Liver (tissue), 9 donors: ENCODE measurements around the gene SLC11A2. TPM values are rescaled to one million over a fixed set of nuclear protein-coding genes. Genes with fewer than 3 reads are reported as not detected.

Experiments
- DNase-seq: peaks from one replicate; pipeline ENCODE4 v3.0.0-alpha.2; 2017; ENCODE audit warnings: low spot score
- H3K27ac ChIP-seq, 2 donors: one replicate each; pipeline ENCODE4 v1.7.0; 2013; ENCODE audit warnings: inconsistent platforms in 2 of 2, low read length in 2 of 2, control low read depth in 1 of 2, low read depth in 1 of 2, mild to moderate bottlenecking in 1 of 2
- H3K27me3 ChIP-seq, 4 donors: one replicate each; pipeline versions ENCODE4 v1.6.1 to v1.7.0; 2013; ENCODE audit warnings: low read length in 3 of 4, inconsistent platforms in 1 of 4, mild to moderate bottlenecking in 1 of 4, moderate library complexity in 1 of 4; ENCODE audit not compliant: control insufficient read depth in 4 of 4, insufficient read depth in 4 of 4
- H3K36me3 ChIP-seq, 4 donors: one replicate each; pipeline versions ENCODE4 v1.6.1 to v1.7.0; 2013; ENCODE audit warnings: low read length in 3 of 4, mild to moderate bottlenecking in 3 of 4, low read depth in 1 of 4, moderate library complexity in 1 of 4; ENCODE audit not compliant: control insufficient read depth in 4 of 4, insufficient read depth in 3 of 4
- H3K4me1 ChIP-seq, 4 donors: one replicate each; pipeline versions ENCODE4 v1.6.1 to v1.7.0; 2013; ENCODE audit warnings: low read length in 3 of 4, mild to moderate bottlenecking in 3 of 4, moderate library complexity in 1 of 4; ENCODE audit not compliant: control insufficient read depth in 4 of 4, insufficient read depth in 4 of 4
- H3K4me3 ChIP-seq, 3 donors: one replicate each; pipeline versions ENCODE4 v1.6.1 to v1.7.0; 2013; ENCODE audit warnings: low read length in 3 of 3, control low read depth in 1 of 3, low read depth in 1 of 3, mild to moderate bottlenecking in 1 of 3
- H3K9ac ChIP-seq, 2 donors: one replicate each; pipeline ENCODE4 v1.7.0; 2013; ENCODE audit warnings: low read length in 2 of 2, mild to moderate bottlenecking in 2 of 2, moderate library complexity in 2 of 2, control low read depth in 1 of 2, low read depth in 1 of 2
- H3K9me3 ChIP-seq, 4 donors: one replicate each; pipeline versions ENCODE4 v1.6.1 to v1.7.0; 2013; ENCODE audit warnings: low read length in 3 of 4; ENCODE audit not compliant: control insufficient read depth in 4 of 4
- ATF3 ChIP-seq: IDR thresholded peaks from 2 replicates; pipeline ENCODE4 v1.6.1; 2016; ENCODE audit warnings: antibody characterized with exemption
- EGR1 ChIP-seq, 2 donors: IDR thresholded peaks; 2 replicates each; pipeline ENCODE4 v1.6.1; 2016 to 2018; ENCODE audit warnings: antibody characterized with exemption in 2 of 2, low read depth in 2 of 2
- FOXA1 ChIP-seq: IDR thresholded peaks from 2 replicates; pipeline ENCODE4 v1.6.1; 2016; ENCODE audit warnings: antibody characterized with exemption
- FOXA2 ChIP-seq: IDR thresholded peaks from 2 replicates; pipeline ENCODE4 v1.6.1; 2016; ENCODE audit warnings: antibody characterized with exemption
- GABPA ChIP-seq, 2 donors: IDR thresholded peaks in 1 of 2; conservative IDR thresholded peaks in 1 of 2; 2 replicates each; pipeline ENCODE4 v1.6.1; 2016; ENCODE audit warnings: antibody characterized with exemption in 2 of 2, mild to moderate bottlenecking in 1 of 2, moderate library complexity in 1 of 2
- HNF4A ChIP-seq, 2 donors: conservative IDR thresholded peaks; 2 replicates each; pipeline ENCODE4 v1.6.1; 2016; ENCODE audit warnings: antibody characterized with exemption in 2 of 2, mild to moderate bottlenecking in 2 of 2
- HNF4G ChIP-seq: IDR thresholded peaks from 2 replicates; pipeline ENCODE4 v1.6.1; 2016; ENCODE audit warnings: antibody characterized with exemption
- JUND ChIP-seq, 2 donors: IDR thresholded peaks; 2 replicates each; pipeline ENCODE4 v1.6.1; 2016; ENCODE audit warnings: antibody characterized with exemption in 2 of 2
- NR2F2 ChIP-seq: IDR thresholded peaks from 2 replicates; pipeline ENCODE4 v1.6.1; 2016; ENCODE audit warnings: antibody characterized with exemption
- RAD21 ChIP-seq, 2 donors: IDR thresholded peaks; 2 replicates each; pipeline ENCODE4 v1.6.1; 2016; ENCODE audit warnings: antibody characterized with exemption in 2 of 2, mild to moderate bottlenecking in 2 of 2
- RXRA ChIP-seq, 2 donors: IDR thresholded peaks; 2 replicates each; pipeline ENCODE4 v1.6.1; 2017 to 2018; ENCODE audit warnings: antibody characterized with exemption in 2 of 2, mild to moderate bottlenecking in 1 of 2
- SP1 ChIP-seq: IDR thresholded peaks from 2 replicates; pipeline ENCODE4 v1.6.1; 2018; ENCODE audit warnings: antibody characterized with exemption, mild to moderate bottlenecking
- TAF1 ChIP-seq: conservative IDR thresholded peaks from 2 replicates; pipeline ENCODE4 v1.6.1; 2016; ENCODE audit warnings: antibody characterized with exemption, mild to moderate bottlenecking
- YY1 ChIP-seq: IDR thresholded peaks from 2 replicates; pipeline ENCODE4 v1.6.1; 2016; ENCODE audit warnings: antibody characterized with exemption, mild to moderate bottlenecking
- WGBS: extraction: QIAGEN DNeasy Blood & Tissue Kit; methylation state at CpG from one replicate; pipeline ENCODE4 v1.1.7; 2013; 5-methylcytosine and 5-hydroxymethylcytosine counted together
- polyA plus RNA-seq, 2 donors: library from polyadenylated mRNA; stranded (reverse) in 1 of 2; unstranded in 1 of 2; fragments of 200-250 nt in 1 of 2; fragments of >200 nt in 1 of 2; fragmentation: Nextera tagmentation in 1 of 2; extraction: Ambion mirVana in 1 of 2; gene quantifications; one replicate each; pipeline versions ENCODE4 v1.2.1 to v1.2.3, GENCODE V29; 2013 to 2015
- total RNA-seq, 2 donors: library from RNA; depleted of rRNA; stranded (reverse); fragments of >200 nt; gene quantifications; one replicate each; pipeline ENCODE4 v1.2.3, GENCODE V29; 2014
- TF ChIP-seq, protein P1 (sequence below): IDR thresholded peaks from 2 replicates; pipeline ENCODE4 v1.6.1; 2016; ENCODE audit warnings: antibody characterized with exemption
- TF ChIP-seq, protein P2 (sequence below): IDR thresholded peaks from 2 replicates; pipeline ENCODE4 v1.6.1; 2016; ENCODE audit warnings: antibody characterized with exemption, mild to moderate bottlenecking
- TF ChIP-seq, protein P3 (sequence below): fragments of 150-350 bp; IDR thresholded peaks from 2 replicates; pipeline ENCODE4 v1.5.1; 2017; ENCODE audit warnings: improper control_type of control experiment, low read depth, low read length; ENCODE audit not compliant: missing input control
- TF ChIP-seq, protein P4 (sequence below): IDR thresholded peaks from 2 replicates; pipeline ENCODE4 v1.6.1; 2016; ENCODE audit warnings: antibody characterized with exemption
- donor health status: healthy.
- donor health status: healthy.
- donor health status: healthy.
- donor health status: healthy.
- donor health status: healthy.

Gene SLC11A2
- total and polyA plus RNA-seq, 4 donors = 15.2 to 108 (median 52.2) TPM

DNA sequence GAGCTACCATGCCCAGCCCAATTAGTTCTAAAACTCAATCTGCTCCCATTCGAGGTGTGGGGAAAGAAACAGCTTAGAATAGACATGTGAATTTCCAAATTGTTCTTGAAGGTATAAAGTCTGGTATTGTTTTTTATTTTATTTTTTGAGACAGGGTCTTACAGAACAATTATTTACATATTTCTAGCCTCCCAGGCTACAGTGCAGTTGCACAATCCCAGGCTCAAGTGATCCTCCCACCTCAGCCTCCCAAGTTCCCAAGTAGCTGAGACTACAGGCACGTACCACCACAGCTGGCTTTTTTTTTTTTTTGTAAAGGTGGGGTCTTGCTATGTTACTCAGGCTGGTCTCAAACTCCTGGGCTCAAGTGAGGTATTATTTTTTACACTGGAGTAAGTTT, 6.3 kb downstream of the SLC11A2 start:
- 92% methylated on average over 2 of the region's 2 CpGs for WGBS
- Histone ChIP-seq H3K4me3 (no peak overlapping the region), H3K36me3 (no peaks in the 10 kb centered on the region), H3K27ac (no peak overlapping the region), H3K9me3 (no peaks in the 10 kb centered on the region), H3K27me3 (no peaks in the 10 kb centered on the region), H3K4me1 (peaks cover 3 to 27% (median 16%) of the 10 kb centered on the region in 4 donors), H3K9ac (no peak overlapping the region)
- TF ChIP-seq TAF1 = no peak
- no peak for TF ChIP-seq GABPA (IDR thresholded peaks at IDR 0.05 in 1 of 2, conservative IDR thresholded peaks at IDR 0.05 in 1 of 2)
- TF ChIP-seq, protein P1, sequence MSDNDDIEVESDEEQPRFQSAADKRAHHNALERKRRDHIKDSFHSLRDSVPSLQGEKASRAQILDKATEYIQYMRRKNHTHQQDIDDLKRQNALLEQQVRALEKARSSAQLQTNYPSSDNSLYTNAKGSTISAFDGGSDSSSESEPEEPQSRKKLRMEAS = no peak
- TF ChIP-seq, protein P2, sequence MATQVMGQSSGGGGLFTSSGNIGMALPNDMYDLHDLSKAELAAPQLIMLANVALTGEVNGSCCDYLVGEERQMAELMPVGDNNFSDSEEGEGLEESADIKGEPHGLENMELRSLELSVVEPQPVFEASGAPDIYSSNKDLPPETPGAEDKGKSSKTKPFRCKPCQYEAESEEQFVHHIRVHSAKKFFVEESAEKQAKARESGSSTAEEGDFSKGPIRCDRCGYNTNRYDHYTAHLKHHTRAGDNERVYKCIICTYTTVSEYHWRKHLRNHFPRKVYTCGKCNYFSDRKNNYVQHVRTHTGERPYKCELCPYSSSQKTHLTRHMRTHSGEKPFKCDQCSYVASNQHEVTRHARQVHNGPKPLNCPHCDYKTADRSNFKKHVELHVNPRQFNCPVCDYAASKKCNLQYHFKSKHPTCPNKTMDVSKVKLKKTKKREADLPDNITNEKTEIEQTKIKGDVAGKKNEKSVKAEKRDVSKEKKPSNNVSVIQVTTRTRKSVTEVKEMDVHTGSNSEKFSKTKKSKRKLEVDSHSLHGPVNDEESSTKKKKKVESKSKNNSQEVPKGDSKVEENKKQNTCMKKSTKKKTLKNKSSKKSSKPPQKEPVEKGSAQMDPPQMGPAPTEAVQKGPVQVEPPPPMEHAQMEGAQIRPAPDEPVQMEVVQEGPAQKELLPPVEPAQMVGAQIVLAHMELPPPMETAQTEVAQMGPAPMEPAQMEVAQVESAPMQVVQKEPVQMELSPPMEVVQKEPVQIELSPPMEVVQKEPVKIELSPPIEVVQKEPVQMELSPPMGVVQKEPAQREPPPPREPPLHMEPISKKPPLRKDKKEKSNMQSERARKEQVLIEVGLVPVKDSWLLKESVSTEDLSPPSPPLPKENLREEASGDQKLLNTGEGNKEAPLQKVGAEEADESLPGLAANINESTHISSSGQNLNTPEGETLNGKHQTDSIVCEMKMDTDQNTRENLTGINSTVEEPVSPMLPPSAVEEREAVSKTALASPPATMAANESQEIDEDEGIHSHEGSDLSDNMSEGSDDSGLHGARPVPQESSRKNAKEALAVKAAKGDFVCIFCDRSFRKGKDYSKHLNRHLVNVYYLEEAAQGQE = no peak
- TF ChIP-seq JUND (IDR thresholded peaks at IDR 0.05) = no peak
- TF ChIP-seq EGR1 (IDR thresholded peaks at IDR 0.05; ENCODE audit: low read depth in 2 of 2) = no peak
- no peak for TF ChIP-seq SP1
- TF ChIP-seq HNF4G = no peak
- TF ChIP-seq, protein P3, sequence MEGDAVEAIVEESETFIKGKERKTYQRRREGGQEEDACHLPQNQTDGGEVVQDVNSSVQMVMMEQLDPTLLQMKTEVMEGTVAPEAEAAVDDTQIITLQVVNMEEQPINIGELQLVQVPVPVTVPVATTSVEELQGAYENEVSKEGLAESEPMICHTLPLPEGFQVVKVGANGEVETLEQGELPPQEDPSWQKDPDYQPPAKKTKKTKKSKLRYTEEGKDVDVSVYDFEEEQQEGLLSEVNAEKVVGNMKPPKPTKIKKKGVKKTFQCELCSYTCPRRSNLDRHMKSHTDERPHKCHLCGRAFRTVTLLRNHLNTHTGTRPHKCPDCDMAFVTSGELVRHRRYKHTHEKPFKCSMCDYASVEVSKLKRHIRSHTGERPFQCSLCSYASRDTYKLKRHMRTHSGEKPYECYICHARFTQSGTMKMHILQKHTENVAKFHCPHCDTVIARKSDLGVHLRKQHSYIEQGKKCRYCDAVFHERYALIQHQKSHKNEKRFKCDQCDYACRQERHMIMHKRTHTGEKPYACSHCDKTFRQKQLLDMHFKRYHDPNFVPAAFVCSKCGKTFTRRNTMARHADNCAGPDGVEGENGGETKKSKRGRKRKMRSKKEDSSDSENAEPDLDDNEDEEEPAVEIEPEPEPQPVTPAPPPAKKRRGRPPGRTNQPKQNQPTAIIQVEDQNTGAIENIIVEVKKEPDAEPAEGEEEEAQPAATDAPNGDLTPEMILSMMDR = no peak
- TF ChIP-seq FOXA1 = no peak
- TF ChIP-seq NR2F2 = no peak
- no peak for TF ChIP-seq ATF3
- no peak for TF ChIP-seq RXRA (IDR thresholded peaks at IDR 0.05)
- no peak for DNase-seq

DNA sequence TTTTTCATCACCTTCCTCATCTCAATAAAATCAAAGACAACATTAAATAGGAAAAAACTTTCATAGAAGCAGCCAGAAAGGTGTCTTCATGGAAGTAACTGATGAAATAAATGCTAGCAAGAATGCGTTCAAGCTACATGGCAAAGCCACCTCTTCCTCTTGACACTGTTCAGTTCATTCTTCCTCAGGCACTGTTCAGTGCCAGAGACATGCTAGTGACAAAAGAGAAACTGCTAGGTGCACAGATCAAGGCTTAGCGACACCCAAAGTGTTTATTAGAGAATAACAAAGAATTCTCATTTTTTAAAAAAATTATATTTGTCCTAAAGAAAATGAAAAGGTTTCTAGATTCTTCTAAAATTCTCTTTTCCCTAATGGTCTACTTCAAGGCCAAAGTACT, 7.2 kb downstream of the SLC11A2 start:
- 95% methylated on average over 2 of the region's 2 CpGs for WGBS
- H3K4me1 ChIP-seq = peaks cover 7 to 25% (median 16%) of the 10 kb centered on the region in 4 donors
- no peak overlapping the region for H3K4me3 ChIP-seq
- H3K36me3 ChIP-seq = no peaks in the 10 kb centered on the region
- H3K27ac ChIP-seq = no peak overlapping the region
- no peaks in the 10 kb centered on the region for H3K27me3 ChIP-seq
- no peak for DNase-seq
- no peaks in the 10 kb centered on the region for H3K9me3 ChIP-seq
- no peak overlapping the region for H3K9ac ChIP-seq
- TF ChIP-seq, protein P3 = no peak
- TF ChIP-seq FOXA1 (no peak), NR2F2 (no peak), TAF1 (no peak), HNF4G (no peak), SP1 (no peak), YY1 (no peak), ATF3 (no peak), GABPA (IDR thresholded peaks at IDR 0.05 in 1 of 2, conservative IDR thresholded peaks at IDR 0.05 in 1 of 2) (no peak), FOXA2 (no peak), EGR1 (IDR thresholded peaks at IDR 0.05; ENCODE audit: low read depth in 2 of 2) (no peak), HNF4A (conservative IDR thresholded peaks at IDR 0.05) (no peak), RAD21 (IDR thresholded peaks at IDR 0.05) (no peak)
- TF ChIP-seq, protein P2 = no peak
- TF ChIP-seq, protein P4, sequence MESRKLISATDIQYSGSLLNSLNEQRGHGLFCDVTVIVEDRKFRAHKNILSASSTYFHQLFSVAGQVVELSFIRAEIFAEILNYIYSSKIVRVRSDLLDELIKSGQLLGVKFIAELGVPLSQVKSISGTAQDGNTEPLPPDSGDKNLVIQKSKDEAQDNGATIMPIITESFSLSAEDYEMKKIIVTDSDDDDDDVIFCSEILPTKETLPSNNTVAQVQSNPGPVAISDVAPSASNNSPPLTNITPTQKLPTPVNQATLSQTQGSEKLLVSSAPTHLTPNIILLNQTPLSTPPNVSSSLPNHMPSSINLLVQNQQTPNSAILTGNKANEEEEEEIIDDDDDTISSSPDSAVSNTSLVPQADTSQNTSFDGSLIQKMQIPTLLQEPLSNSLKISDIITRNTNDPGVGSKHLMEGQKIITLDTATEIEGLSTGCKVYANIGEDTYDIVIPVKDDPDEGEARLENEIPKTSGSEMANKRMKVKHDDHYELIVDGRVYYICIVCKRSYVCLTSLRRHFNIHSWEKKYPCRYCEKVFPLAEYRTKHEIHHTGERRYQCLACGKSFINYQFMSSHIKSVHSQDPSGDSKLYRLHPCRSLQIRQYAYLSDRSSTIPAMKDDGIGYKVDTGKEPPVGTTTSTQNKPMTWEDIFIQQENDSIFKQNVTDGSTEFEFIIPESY = no peak
